IPS DF 6.9 (cell line): ENCODE data around the gene MEG3.

ENCODE experiments used
- DNase-seq: peaks from one replicate; pipeline ENCODE4 v3.0.0-alpha.2; 2013; ENCODE audit warnings: low read depth, low spot score
- H3K27ac ChIP-seq: one replicate; pipeline ENCODE4 v1.5.1; 2013; ENCODE audit warnings: low read length, control low read depth
- H3K27me3 ChIP-seq: 2 replicates; pipeline ENCODE4 v1.6.1; 2013; ENCODE audit warnings: mild to moderate bottlenecking, low read length; ENCODE audit not compliant: control insufficient read depth, insufficient read depth
- H3K36me3 ChIP-seq: 2 replicates; pipeline ENCODE4 v1.6.1; 2013; ENCODE audit warnings: low read length; ENCODE audit not compliant: control insufficient read depth, insufficient read depth
- H3K4me1 ChIP-seq: 2 replicates; pipeline ENCODE4 v1.6.1; 2013; ENCODE audit warnings: low read length; ENCODE audit not compliant: control insufficient read depth, insufficient read depth
- H3K4me3 ChIP-seq: 2 replicates; pipeline ENCODE4 v1.5.1; 2013; ENCODE audit warnings: mild to moderate bottlenecking, low read length
- H3K9me3 ChIP-seq: 2 replicates; pipeline ENCODE4 v1.6.1; 2013; ENCODE audit warnings: low read length, inconsistent platforms; ENCODE audit not compliant: control insufficient read depth, insufficient read depth
- WGBS: extraction: QIAGEN DNeasy Blood & Tissue Kit; methylation state at CpG from one replicate; pipeline ENCODE4 v1.1.7; 2013; ENCODE audit warnings: mixed read lengths, missing lambda C conversion rate; ENCODE audit not compliant: insufficient read length, insufficient coverage; 5-methylcytosine and 5-hydroxymethylcytosine counted together

The MEG3 gene

GRCh38 chr14:100834082-100834793 is 8.3 kb downstream of the MEG3 start:
- Histone ChIP-seq H3K27ac (no peak overlapping the region), H3K4me1 (peaks cover 4% of the 10 kb centered on the region), H3K9me3 (no peaks in the 10 kb centered on the region), H3K27me3 (no peaks in the 10 kb centered on the region), H3K36me3 (no peaks in the 10 kb centered on the region), H3K4me3 (no peak overlapping the region)
- no CpG with 5 or more reads among the region's 15 CpGs for WGBS
- no peak for DNase-seq

- no peak for DNase-seq
- no CpG with 5 or more reads among the region's 29 CpGs for WGBS
These were observed 9.1 kb downstream of the MEG3 start for GRCh38 chr14:100834794-100835547.

GRCh38 chr14:100835548-100836310 is 9.8 kb downstream of the MEG3 start:
- Histone ChIP-seq H3K36me3 (no peaks in the 10 kb centered on the region), H3K4me3 (no peak overlapping the region), H3K27ac (no peak overlapping the region), H3K9me3 (no peaks in the 10 kb centered on the region), H3K27me3 (no peaks in the 10 kb centered on the region), H3K4me1 (peaks cover 11% of the 10 kb centered on the region)
- no CpG with 5 or more reads among the region's 24 CpGs for WGBS
- no peak for DNase-seq

More at GRCh38 chr14:100834794-100835547, 9.1 kb downstream of the MEG3 start:
- H3K27me3 ChIP-seq: no peaks in the 10 kb centered on the region
- no peak overlapping the region for H3K4me3 ChIP-seq
- H3K9me3 ChIP-seq: no peaks in the 10 kb centered on the region
- H3K27ac ChIP-seq: no peak overlapping the region
- no peaks in the 10 kb centered on the region for H3K36me3 ChIP-seq
- H3K4me1 ChIP-seq: peaks cover 8% of the 10 kb centered on the region

- Histone ChIP-seq H3K27me3 (no peaks in the 10 kb centered on the region), H3K4me3 (no peak overlapping the region), H3K9me3 (no peaks in the 10 kb centered on the region), H3K27ac (no peak overlapping the region), H3K4me1 (peaks cover 13% of the 10 kb centered on the region), H3K36me3 (no peaks in the 10 kb centered on the region)
- DNase-seq: no peak
- WGBS: no CpG with 5 or more reads among the region's 12 CpGs
These were observed 10.4 kb downstream of the MEG3 start for GRCh38 chr14:100836311-100836805.

GRCh38 chr14:100836941-100837804 is 11.3 kb downstream of the MEG3 start:
- DNase-seq: no peak
- peaks cover 13% of the 10 kb centered on the region for H3K4me1 ChIP-seq
- H3K4me3 ChIP-seq: no peak overlapping the region
- no peaks in the 10 kb centered on the region for H3K36me3 ChIP-seq
- no peaks in the 10 kb centered on the region for H3K9me3 ChIP-seq
- no peaks in the 10 kb centered on the region for H3K27me3 ChIP-seq
- H3K27ac ChIP-seq: no peak overlapping the region
- WGBS: no CpG with 5 or more reads among the region's 26 CpGs

- Histone ChIP-seq H3K36me3 (no peaks in the 10 kb centered on the region), H3K4me3 (no peak overlapping the region), H3K4me1 (peaks cover 11% of the 10 kb centered on the region), H3K27me3 (no peaks in the 10 kb centered on the region), H3K9me3 (no peaks in the 10 kb centered on the region), H3K27ac (no peak overlapping the region)
- no CpG with 5 or more reads among the region's 8 CpGs for WGBS
- no peak for DNase-seq
These were observed 12.0 kb downstream of the MEG3 start for GRCh38 chr14:100837805-100838350.

GRCh38 chr14:100838493-100839314 is 12.8 kb downstream of the MEG3 start:
- no peak overlapping the region for H3K4me3 ChIP-seq
- no CpG with 5 or more reads among the region's 14 CpGs for WGBS
- H3K4me1 ChIP-seq: peaks cover 11% of the 10 kb centered on the region
- no peak overlapping the region for H3K27ac ChIP-seq
- H3K27me3 ChIP-seq: no peaks in the 10 kb centered on the region
- no peaks in the 10 kb centered on the region for H3K9me3 ChIP-seq
- DNase-seq: no peak
- no peaks in the 10 kb centered on the region for H3K36me3 ChIP-seq

- no peak overlapping the region for H3K4me3 ChIP-seq
- no peaks in the 10 kb centered on the region for H3K9me3 ChIP-seq
- no peak overlapping the region for H3K27ac ChIP-seq
- no peaks in the 10 kb centered on the region for H3K27me3 ChIP-seq
- WGBS: no CpG with 5 or more reads among the region's 4 CpGs
- H3K36me3 ChIP-seq: no peaks in the 10 kb centered on the region
- no peak for DNase-seq
- peaks cover 11% of the 10 kb centered on the region for H3K4me1 ChIP-seq
These were observed 13.3 kb downstream of the MEG3 start for GRCh38 chr14:100839315-100839585.

- Histone ChIP-seq H3K36me3 (no peaks in the 10 kb centered on the region), H3K4me1 (peaks cover 11% of the 10 kb centered on the region), H3K4me3 (no peak overlapping the region), H3K27me3 (no peaks in the 10 kb centered on the region), H3K9me3 (no peaks in the 10 kb centered on the region), H3K27ac (no peak overlapping the region)
- no CpG with 5 or more reads among the region's 14 CpGs for WGBS
- no peak for DNase-seq
These were observed 13.8 kb downstream of the MEG3 start for GRCh38 chr14:100839681-100840111.
